GM12878 (cell line): ENCODE data around the gene PDCD1LG2. TPM values are rescaled to one million over a fixed set of nuclear protein-coding genes. Genes with fewer than 3 reads are reported as not detected.

Source experiments
- ATF2 ChIP-seq: IDR thresholded peaks from 2 replicates; pipeline ENCODE4 v1.6.1; 2012; ENCODE audit warnings: low read length, inconsistent platforms
- CEBPB ChIP-seq, 2 experiments: fragments of 150-350 bp in 1 of 2; IDR thresholded peaks; 2 replicates each; pipeline ENCODE4 v1.6.1; 2012 to 2014; ENCODE audit warnings: low read depth in 2 of 2, low read length in 2 of 2, borderline replicate concordance in 1 of 2, inconsistent platforms in 1 of 2
- DPF2 ChIP-seq: fragments of 450-650 bp; IDR thresholded peaks from 2 replicates; pipeline ENCODE4 v1.6.1; 2017; ENCODE audit warnings: mild to moderate bottlenecking
- EZH2 ChIP-seq: IDR thresholded peaks from 2 replicates; pipeline ENCODE4 v1.6.1; 2012; ENCODE audit warnings: low read depth, mild to moderate bottlenecking, control low read depth, inconsistent platforms, low read length, borderline replicate concordance; ENCODE audit not compliant: control insufficient read depth
- FOS ChIP-seq: IDR thresholded peaks from 3 replicates; pipeline ENCODE4 v1.6.1; 2011; ENCODE audit warnings: borderline replicate concordance; ENCODE audit not compliant: insufficient read length; ENCODE audit errors: extremely low read depth
- IKZF1 ChIP-seq: fragments of 450-650 bp; conservative IDR thresholded peaks from 2 replicates; pipeline ENCODE4 v1.6.1; 2017; ENCODE audit warnings: antibody characterized with exemption, mild to moderate bottlenecking
- IRF5 ChIP-seq: fragments of 450-650 bp; IDR thresholded peaks from 2 replicates; pipeline ENCODE4 v1.6.1; 2017; ENCODE audit warnings: borderline replicate concordance
- MYB ChIP-seq: fragments of 150-350 bp; IDR thresholded peaks from 2 replicates; pipeline ENCODE4 v1.6.1; 2014; ENCODE audit warnings: mild to moderate bottlenecking, low read depth, low read length, borderline replicate concordance
- MYC ChIP-seq: IDR thresholded peaks from 2 replicates; pipeline ENCODE4 v1.6.1; 2011; ENCODE audit warnings: mild to moderate bottlenecking, low read length, moderate library complexity, inconsistent platforms; ENCODE audit not compliant: insufficient read depth, insufficient replicate concordance, insufficient read length, severe bottlenecking
- PKNOX1 ChIP-seq: fragments of 450-650 bp; IDR thresholded peaks from 2 replicates; pipeline ENCODE4 v1.6.1; 2016; ENCODE audit warnings: mild to moderate bottlenecking
- RAD51 ChIP-seq: fragments of 450-650 bp; IDR thresholded peaks from 2 replicates; pipeline ENCODE4 v1.6.1; 2016; ENCODE audit warnings: moderate library complexity, mild to moderate bottlenecking, inconsistent platforms
- RB1 ChIP-seq: fragments of 450-650 bp; formaldehyde crosslinking; IDR thresholded peaks from 2 replicates; pipeline ENCODE4 v1.6.1; 2017; ENCODE audit warnings: mild to moderate bottlenecking, borderline replicate concordance
- RUNX3 ChIP-seq: IDR thresholded peaks from 2 replicates; pipeline ENCODE4 v1.6.1; 2012; ENCODE audit warnings: low read length, inconsistent platforms
- SMARCA5 ChIP-seq: fragments of 450-650 bp; IDR thresholded peaks from 2 replicates; pipeline ENCODE4 v1.6.1; 2017; ENCODE audit warnings: mild to moderate bottlenecking
- SMC3 ChIP-seq: IDR thresholded peaks from 2 replicates; pipeline ENCODE4 v1.6.1; 2011; ENCODE audit warnings: low read length, improper control_type of control experiment, borderline replicate concordance
- SREBF2 ChIP-seq: IDR thresholded peaks from 2 replicates; pipeline ENCODE4 v1.6.1; 2012; ENCODE audit warnings: mild to moderate bottlenecking, low read length
- SUZ12 ChIP-seq: fragments of 200-600 bp; sonication (generic); IDR thresholded peaks from one replicate; pipeline ENCODE4 v1.6.1; 2018; ENCODE audit warnings: antibody characterized with exemption, mild to moderate bottlenecking; ENCODE audit not compliant: unreplicated experiment
- YY1 ChIP-seq: IDR thresholded peaks from 2 replicates; pipeline ENCODE4 v1.6.1; 2011; ENCODE audit warnings: low read depth, mild to moderate bottlenecking, low read length
- ZNF384 ChIP-seq: IDR thresholded peaks from 2 replicates; pipeline ENCODE4 v1.6.1; 2012; ENCODE audit warnings: low read depth, mild to moderate bottlenecking, low read length, improper control_type of control experiment, borderline replicate concordance
- polyA plus RNA-seq, 11 experiments: library from polyadenylated mRNA; depleted of rRNA in 4 of 11; unstranded in 6 of 11; stranded (reverse) in 5 of 11; fragments of >200 nt; fragmentation: Nextera tagmentation in 4 of 11; fragmentation: Illumina TruSeq in 1 of 11; extraction: Ambion mirVana in 4 of 11; extraction: Trizol in 1 of 11; gene quantifications; 1 replicate in 1 of 11; 2 replicates in 10 of 11; pipeline versions ENCODE4 v1.2.1 to v1.2.3, GENCODE V29; 2011 to 2016; ENCODE audit warnings: inconsistent platforms in 2 of 11, missing spikeins in 2 of 11, low read depth in 1 of 11
- total RNA-seq, 4 experiments: library from RNA; depleted of rRNA in 3 of 4; stranded (reverse); fragments of >200 nt in 3 of 4; fragmentation: Illumina TruSeq in 1 of 4; extraction: Trizol in 1 of 4; gene quantifications; 2 replicates each; pipeline versions ENCODE4 v1.2.1 to v1.2.3, GENCODE V29; 2013 to 2021
- TF ChIP-seq, protein P1 (sequence below): fragments of 450-650 bp; IDR thresholded peaks from 2 replicates; pipeline ENCODE4 v1.6.1; 2017; ENCODE audit warnings: low read depth, mild to moderate bottlenecking, moderate library complexity
- TF ChIP-seq, protein P2 (sequence below): fragments of 450-650 bp; IDR thresholded peaks from 2 replicates; pipeline ENCODE4 v1.6.1; 2017; ENCODE audit warnings: mild to moderate bottlenecking, moderate library complexity

The PDCD1LG2 gene
- total and polyA plus RNA-seq, 10 of the 15 experiments (the other 5 are each of a cell fraction or from before 2014, with no cell fraction given) = 1.5 to 37.3 (median 3.0) TPM

DNA sequence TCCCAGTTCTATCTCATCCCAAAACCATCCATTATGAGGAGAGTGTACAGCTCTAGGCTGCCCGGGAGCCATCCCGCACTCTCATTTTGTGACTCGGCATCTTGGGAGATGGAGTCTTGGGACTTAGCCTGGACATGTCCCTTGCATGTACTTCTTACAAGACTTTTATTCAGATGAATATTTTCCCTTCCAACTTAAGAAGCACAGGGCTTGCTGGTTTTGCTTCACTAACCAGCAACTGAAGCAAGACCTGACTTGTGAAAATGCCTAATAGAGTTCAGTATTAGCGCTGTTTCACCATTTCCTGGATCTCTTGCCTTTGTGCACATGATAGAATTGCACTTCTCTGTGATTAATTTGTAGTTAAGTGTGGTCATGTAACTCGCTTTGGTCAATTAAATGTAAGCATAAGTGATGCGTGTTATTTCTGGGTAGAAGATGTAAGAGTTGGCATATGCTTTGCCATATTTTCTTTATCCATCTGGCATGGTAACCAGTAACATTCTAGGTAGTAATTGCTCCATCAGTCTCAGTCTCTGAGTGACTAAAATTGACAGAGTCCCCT is 55.8 kb downstream of the PDCD1LG2 start (continued):
- peak; percentile 65; the same call in 1 of the 2 replicates for TF ChIP-seq RB1
- TF ChIP-seq PKNOX1 = no peak
- TF ChIP-seq MYB = no peak
- TF ChIP-seq SMARCA5 = peak; percentile 60; the same call in 1 of the 2 replicates
- TF ChIP-seq SUZ12 = no peak
- peak; percentile 74; the same call in 1 of the 2 replicates for TF ChIP-seq DPF2
- peak; percentile 63 for TF ChIP-seq RUNX3
- TF ChIP-seq SREBF2 = no peak
- peak; percentile 71 for TF ChIP-seq RAD51
- TF ChIP-seq, protein P1, sequence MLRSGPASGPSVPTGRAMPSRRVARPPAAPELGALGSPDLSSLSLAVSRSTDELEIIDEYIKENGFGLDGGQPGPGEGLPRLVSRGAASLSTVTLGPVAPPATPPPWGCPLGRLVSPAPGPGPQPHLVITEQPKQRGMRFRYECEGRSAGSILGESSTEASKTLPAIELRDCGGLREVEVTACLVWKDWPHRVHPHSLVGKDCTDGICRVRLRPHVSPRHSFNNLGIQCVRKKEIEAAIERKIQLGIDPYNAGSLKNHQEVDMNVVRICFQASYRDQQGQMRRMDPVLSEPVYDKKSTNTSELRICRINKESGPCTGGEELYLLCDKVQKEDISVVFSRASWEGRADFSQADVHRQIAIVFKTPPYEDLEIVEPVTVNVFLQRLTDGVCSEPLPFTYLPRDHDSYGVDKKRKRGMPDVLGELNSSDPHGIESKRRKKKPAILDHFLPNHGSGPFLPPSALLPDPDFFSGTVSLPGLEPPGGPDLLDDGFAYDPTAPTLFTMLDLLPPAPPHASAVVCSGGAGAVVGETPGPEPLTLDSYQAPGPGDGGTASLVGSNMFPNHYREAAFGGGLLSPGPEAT = peak; percentile 80; the same call in 1 of the 2 replicates
- no peak for TF ChIP-seq FOS
- no peak for TF ChIP-seq IRF5
- TF ChIP-seq, protein P2, sequence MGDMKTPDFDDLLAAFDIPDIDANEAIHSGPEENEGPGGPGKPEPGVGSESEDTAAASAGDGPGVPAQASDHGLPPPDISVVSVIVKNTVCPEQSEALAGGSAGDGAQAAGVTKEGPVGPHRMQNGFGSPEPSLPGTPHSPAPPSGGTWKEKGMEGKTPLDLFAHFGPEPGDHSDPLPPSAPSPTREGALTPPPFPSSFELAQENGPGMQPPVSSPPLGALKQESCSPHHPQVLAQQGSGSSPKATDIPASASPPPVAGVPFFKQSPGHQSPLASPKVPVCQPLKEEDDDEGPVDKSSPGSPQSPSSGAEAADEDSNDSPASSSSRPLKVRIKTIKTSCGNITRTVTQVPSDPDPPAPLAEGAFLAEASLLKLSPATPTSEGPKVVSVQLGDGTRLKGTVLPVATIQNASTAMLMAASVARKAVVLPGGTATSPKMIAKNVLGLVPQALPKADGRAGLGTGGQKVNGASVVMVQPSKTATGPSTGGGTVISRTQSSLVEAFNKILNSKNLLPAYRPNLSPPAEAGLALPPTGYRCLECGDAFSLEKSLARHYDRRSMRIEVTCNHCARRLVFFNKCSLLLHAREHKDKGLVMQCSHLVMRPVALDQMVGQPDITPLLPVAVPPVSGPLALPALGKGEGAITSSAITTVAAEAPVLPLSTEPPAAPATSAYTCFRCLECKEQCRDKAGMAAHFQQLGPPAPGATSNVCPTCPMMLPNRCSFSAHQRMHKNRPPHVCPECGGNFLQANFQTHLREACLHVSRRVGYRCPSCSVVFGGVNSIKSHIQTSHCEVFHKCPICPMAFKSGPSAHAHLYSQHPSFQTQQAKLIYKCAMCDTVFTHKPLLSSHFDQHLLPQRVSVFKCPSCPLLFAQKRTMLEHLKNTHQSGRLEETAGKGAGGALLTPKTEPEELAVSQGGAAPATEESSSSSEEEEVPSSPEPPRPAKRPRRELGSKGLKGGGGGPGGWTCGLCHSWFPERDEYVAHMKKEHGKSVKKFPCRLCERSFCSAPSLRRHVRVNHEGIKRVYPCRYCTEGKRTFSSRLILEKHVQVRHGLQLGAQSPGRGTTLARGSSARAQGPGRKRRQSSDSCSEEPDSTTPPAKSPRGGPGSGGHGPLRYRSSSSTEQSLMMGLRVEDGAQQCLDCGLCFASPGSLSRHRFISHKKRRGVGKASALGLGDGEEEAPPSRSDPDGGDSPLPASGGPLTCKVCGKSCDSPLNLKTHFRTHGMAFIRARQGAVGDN = peak; percentile 100
- no peak for TF ChIP-seq MYC
- TF ChIP-seq ATF2 = peak; percentile 80
- 0 out of 2 replicates have a peak, but pooled peaks have one; percentile 18 for TF ChIP-seq SMC3
- no peak for TF ChIP-seq ZNF384
- TF ChIP-seq EZH2 = no peak
- TF ChIP-seq IKZF1 = peak; percentile 82
- TF ChIP-seq CEBPB (IDR thresholded peaks at IDR 0.05; ENCODE audit: borderline replicate concordance in 1 of 2, low read depth in 2 of 2, low read length in 2 of 2) = no peak
- no peak for TF ChIP-seq YY1
